ENCODE measurements around the gene SLC22A31.

Gene SLC22A31

DNA sequence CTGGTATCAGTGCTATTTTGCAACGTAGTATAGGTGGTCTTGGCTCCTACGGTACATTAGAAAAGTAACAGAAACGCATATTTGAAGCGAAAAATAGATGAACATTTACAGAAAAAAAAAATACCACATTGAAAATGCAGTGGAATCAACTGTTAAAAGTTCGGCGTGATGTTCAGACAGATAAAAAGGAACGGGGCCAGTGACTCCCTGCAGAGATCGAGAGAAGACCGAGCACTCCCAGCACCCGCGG is 16.7 kb upstream of the SLC22A31 start:
- H3K27me3 ChIP-seq (ENCODE audit: low read length), result no peaks in the 10 kb centered on the region
- no peaks in the 10 kb centered on the region for H3K36me3 ChIP-seq (ENCODE audit: low read length)
- H4K20me1 ChIP-seq (ENCODE audit: low read depth, low read length), result no peaks in the 10 kb centered on the region
- peak overlapping the region; percentile 76 for H3K4me3 ChIP-seq (ENCODE audit: insufficient read depth, low read length, poor library complexity, severe bottlenecking)
- H3K9me3 ChIP-seq (ENCODE audit: insufficient read depth, low read length), result no peaks in the 10 kb centered on the region
- H3K4me2 ChIP-seq (ENCODE audit: low read depth, low read length, poor library complexity, severe bottlenecking), result peak overlapping the region; percentile 74
- H2AFZ ChIP-seq (ENCODE audit: low read depth, low read length, severe bottlenecking), result peak overlapping the region; percentile 78
- no peaks in the 10 kb centered on the region for H3K79me2 ChIP-seq (ENCODE audit: insufficient read depth, low read length)
- H3K27ac ChIP-seq (ENCODE audit: low read depth, low read length), result peak overlapping the region; percentile 51
- peaks cover 3% of the 10 kb centered on the region; the same call in 1 of the 2 replicates for H3F3A ChIP-seq (ENCODE audit: insufficient read depth)
- H3K9ac ChIP-seq (ENCODE audit: low read length), result peak overlapping the region; percentile 70
- TF ChIP-seq, protein P1, sequence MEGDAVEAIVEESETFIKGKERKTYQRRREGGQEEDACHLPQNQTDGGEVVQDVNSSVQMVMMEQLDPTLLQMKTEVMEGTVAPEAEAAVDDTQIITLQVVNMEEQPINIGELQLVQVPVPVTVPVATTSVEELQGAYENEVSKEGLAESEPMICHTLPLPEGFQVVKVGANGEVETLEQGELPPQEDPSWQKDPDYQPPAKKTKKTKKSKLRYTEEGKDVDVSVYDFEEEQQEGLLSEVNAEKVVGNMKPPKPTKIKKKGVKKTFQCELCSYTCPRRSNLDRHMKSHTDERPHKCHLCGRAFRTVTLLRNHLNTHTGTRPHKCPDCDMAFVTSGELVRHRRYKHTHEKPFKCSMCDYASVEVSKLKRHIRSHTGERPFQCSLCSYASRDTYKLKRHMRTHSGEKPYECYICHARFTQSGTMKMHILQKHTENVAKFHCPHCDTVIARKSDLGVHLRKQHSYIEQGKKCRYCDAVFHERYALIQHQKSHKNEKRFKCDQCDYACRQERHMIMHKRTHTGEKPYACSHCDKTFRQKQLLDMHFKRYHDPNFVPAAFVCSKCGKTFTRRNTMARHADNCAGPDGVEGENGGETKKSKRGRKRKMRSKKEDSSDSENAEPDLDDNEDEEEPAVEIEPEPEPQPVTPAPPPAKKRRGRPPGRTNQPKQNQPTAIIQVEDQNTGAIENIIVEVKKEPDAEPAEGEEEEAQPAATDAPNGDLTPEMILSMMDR (IDR thresholded peaks at IDR 0.05; ENCODE audit: insufficient read depth, low read length, poor library complexity, severe bottlenecking), result no peak
- no peak for TF ChIP-seq EZH2phosphoT487 (conservative IDR thresholded peaks at IDR 0.05; ENCODE audit: low read length)
- H3K9me2 ChIP-seq (replicated peaks; ENCODE audit: insufficient read depth, low read length), result no peaks in the 10 kb centered on the region

DNA sequence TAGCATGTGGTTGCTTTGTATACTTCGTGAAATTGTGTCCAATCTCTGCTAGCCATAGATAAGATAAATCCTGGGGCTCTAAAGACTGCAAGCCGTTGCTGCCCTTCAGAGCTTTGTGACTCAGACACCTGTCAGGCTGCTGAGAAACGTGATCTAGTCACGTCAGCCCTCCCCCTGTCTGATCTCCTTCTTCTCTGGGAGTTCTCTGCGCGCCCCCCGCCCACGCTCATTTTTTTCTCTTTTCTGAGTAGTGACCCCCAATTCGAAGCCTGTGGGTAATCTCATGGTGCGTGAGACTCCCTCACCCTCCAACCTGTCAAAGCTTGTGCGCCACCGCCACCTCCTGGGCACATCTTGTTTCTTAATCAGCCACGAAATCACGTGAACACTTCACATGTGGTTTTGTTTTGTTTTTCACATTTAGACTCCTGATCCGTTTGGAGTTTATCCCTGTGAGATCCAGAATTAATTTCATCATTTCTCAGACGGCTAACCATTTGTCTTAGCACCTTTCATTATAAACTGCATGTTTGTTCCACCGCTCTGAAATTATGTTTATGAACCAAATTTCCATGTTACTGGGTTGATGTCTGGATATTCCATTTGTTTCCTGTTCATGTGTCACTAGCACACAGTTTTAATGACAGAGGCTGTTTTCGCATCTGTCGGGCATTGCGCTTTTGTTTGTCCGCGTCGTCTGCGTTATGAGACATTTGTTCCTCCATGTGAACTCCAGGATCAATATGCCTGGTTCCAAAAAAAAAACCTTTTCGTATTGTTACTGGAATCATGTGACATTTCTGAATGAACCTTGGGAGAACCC is 16.2 kb upstream of the SLC22A31 start:
- Histone ChIP-seq H3K79me2 (ENCODE audit: insufficient read depth, low read length) (no peaks in the 10 kb centered on the region), H3K36me3 (ENCODE audit: low read length) (no peaks in the 10 kb centered on the region), H3K4me2 (ENCODE audit: low read depth, low read length, poor library complexity, severe bottlenecking) (peak overlapping the region; percentile 74), H3K9me2 (replicated peaks; ENCODE audit: insufficient read depth, low read length) (no peaks in the 10 kb centered on the region), H3K9me3 (ENCODE audit: insufficient read depth, low read length) (no peaks in the 10 kb centered on the region), H4K20me1 (ENCODE audit: low read depth, low read length) (no peaks in the 10 kb centered on the region), H2AFZ (ENCODE audit: low read depth, low read length, severe bottlenecking) (no peak overlapping the region), H3K4me3 (ENCODE audit: insufficient read depth, low read length, poor library complexity, severe bottlenecking) (peak overlapping the region; percentile 76), H3K27me3 (ENCODE audit: low read length) (no peaks in the 10 kb centered on the region), H3K27ac (ENCODE audit: low read depth, low read length) (peak overlapping the region; percentile 51; the same call in 1 of the 2 replicates), H3F3A (ENCODE audit: insufficient read depth) (peaks cover 3% of the 10 kb centered on the region; the same call in 1 of the 2 replicates), H3K9ac (ENCODE audit: low read length) (peak overlapping the region; percentile 70)
- TF ChIP-seq, protein P1 (IDR thresholded peaks at IDR 0.05; ENCODE audit: insufficient read depth, low read length, poor library complexity, severe bottlenecking), result peak; percentile 72
- no peak for TF ChIP-seq EZH2phosphoT487 (conservative IDR thresholded peaks at IDR 0.05; ENCODE audit: low read length)

GRCh38 chr16:89210904-89211515 is 10.7 kb upstream of the SLC22A31 start:
- Histone ChIP-seq H3K4me3 (ENCODE audit: insufficient read depth, low read length, poor library complexity, severe bottlenecking) (no peak overlapping the region), H3K4me2 (ENCODE audit: low read depth, low read length, poor library complexity, severe bottlenecking) (no peak overlapping the region), H3F3A (ENCODE audit: insufficient read depth) (no peaks in the 10 kb centered on the region), H4K20me1 (ENCODE audit: low read depth, low read length) (no peaks in the 10 kb centered on the region), H3K79me2 (ENCODE audit: insufficient read depth, low read length) (no peaks in the 10 kb centered on the region), H3K9me3 (ENCODE audit: insufficient read depth, low read length) (no peaks in the 10 kb centered on the region), H3K9me2 (replicated peaks; ENCODE audit: insufficient read depth, low read length) (no peaks in the 10 kb centered on the region), H3K9ac (ENCODE audit: low read length) (no peak overlapping the region), H3K27me3 (ENCODE audit: low read length) (no peaks in the 10 kb centered on the region), H3K27ac (ENCODE audit: low read depth, low read length) (no peak overlapping the region), H2AFZ (ENCODE audit: low read depth, low read length, severe bottlenecking) (no peak overlapping the region), H3K36me3 (ENCODE audit: low read length) (no peaks in the 10 kb centered on the region)
- TF ChIP-seq EZH2phosphoT487 (conservative IDR thresholded peaks at IDR 0.05; ENCODE audit: low read length), result no peak
- TF ChIP-seq, protein P1 (IDR thresholded peaks at IDR 0.05; ENCODE audit: insufficient read depth, low read length, poor library complexity, severe bottlenecking), result no peak
